HepG2 (cell line): Measurements from ENCODE around the gene TTC8. TPM values are rescaled to one million over a fixed set of nuclear protein-coding genes. Genes with fewer than 3 reads are reported as not detected.

Experiments used
- ATAC-seq: fragments of 200-7000 bp; cut with Tn5 transposase; 3 replicates; pipeline ENCODE4 v1.9.1; 2020; ENCODE audit warnings: mild to moderate bottlenecking, moderate library complexity
- BruUV-seq: library from RNA; stranded (reverse); fragments of 400-500 nt; replicated peaks from 2 replicates; lab custom pipeline; 2021; lab: Mats Ljungman, UMichigan
- CTCF ChIA-PET: fragments of 300-600 bp; formaldehyde crosslinking; extraction: SDS; loops from one replicate; lab custom pipeline; 2021; ENCODE audit warnings: low total read pairs, inconsistent platforms, low intra/inter-chr PET ratio; lab: Yijun Ruan, JAX
- POLR2A ChIA-PET: fragments of 350-600 bp; sonication (Branson Sonifier 250); formaldehyde crosslinking; loops from one replicate; lab custom pipeline; 2020; ENCODE audit warnings: antibody characterized with exemption, inconsistent platforms; lab: Yijun Ruan, JAX
- DNase-seq: peaks from one replicate; pipeline ENCODE4 v3.0.0-alpha.2; 2015; ENCODE audit warnings: low spot score
- FAIRE-seq: peaks from 3 replicates; lab custom pipeline; 2011; peaks lifted over from hg19 to GRCh38; lab: Jason Lieb, UNC
- H2AFZ ChIP-seq: one replicate; pipeline ENCODE4 v1.6.1; 2011; ENCODE audit warnings: low read length, inconsistent platforms
- H3K27ac ChIP-seq: fragments of 300-600 bp; 3 replicates; pipeline ENCODE4 v1.8.0; 2011; ENCODE audit warnings: mixed run types, mild to moderate bottlenecking, mixed read lengths, low read length, inconsistent platforms; ENCODE audit not compliant: insufficient read depth; ENCODE audit errors: extremely low read length
- H3K27me3 ChIP-seq, 2 experiments: fragments of 200-600 bp in 1 of 2; 2 replicates in 1 of 2; 3 replicates in 1 of 2; pipeline versions ENCODE4 v1.6.0 to v1.8.0; 2011; ENCODE audit warnings: low read length in 2 of 2, mild to moderate bottlenecking in 2 of 2, moderate library complexity in 2 of 2, inconsistent platforms in 1 of 2; ENCODE audit not compliant: insufficient read depth in 2 of 2, control insufficient read depth in 1 of 2
- H3K36me3 ChIP-seq, 2 experiments: fragments of 200-600 bp in 1 of 2; replicated peaks in 1 of 2; 2 replicates in 1 of 2; 3 replicates in 1 of 2; pipeline versions ENCODE4 v1.5.1 to v1.8.0; 2011; ENCODE audit warnings: low read length in 2 of 2, inconsistent platforms in 1 of 2; ENCODE audit not compliant: insufficient read depth in 2 of 2, control insufficient read depth in 1 of 2
- H3K4me1 ChIP-seq: 2 replicates; pipeline ENCODE4 v1.5.1; 2012; ENCODE audit warnings: low read length, inconsistent platforms; ENCODE audit not compliant: insufficient read depth
- H3K4me2 ChIP-seq: 2 replicates; pipeline ENCODE4 v1.6.0; 2011; ENCODE audit warnings: low read depth, low read length, inconsistent platforms
- H3K4me3 ChIP-seq, 3 experiments: fragments of 200-600 bp in 1 of 3; sonication (generic), shearing (Covaris generic) in 1 of 3; replicated peaks in 1 of 3; 2 replicates each; pipeline ENCODE4 v1.5.1; 2011 to 2016; ENCODE audit warnings: low read length in 3 of 3, inconsistent platforms in 2 of 3, low read depth in 2 of 3, mild to moderate bottlenecking in 2 of 3, control low read depth in 1 of 3, mixed read lengths in 1 of 3; ENCODE audit not compliant: insufficient read depth in 1 of 3
- H3K79me2 ChIP-seq: one replicate; pipeline ENCODE4 v1.6.1; 2011; ENCODE audit warnings: low read length, inconsistent platforms; ENCODE audit not compliant: insufficient read depth
- H3K9ac ChIP-seq: 2 replicates; pipeline ENCODE4 v1.6.0; 2011; ENCODE audit warnings: mild to moderate bottlenecking, low read depth, low read length, inconsistent platforms; ENCODE audit not compliant: insufficient read depth
- H3K9me3 ChIP-seq: 2 replicates; pipeline ENCODE4 v1.5.1; 2012; ENCODE audit warnings: mild to moderate bottlenecking, low read length
- H4K20me1 ChIP-seq: 2 replicates; pipeline ENCODE4 v1.6.0; 2011; ENCODE audit warnings: inconsistent platforms, mild to moderate bottlenecking, low read length, moderate library complexity; ENCODE audit not compliant: insufficient read depth
- FOSL2 ChIP-seq: sonication (generic); formaldehyde crosslinking; IDR thresholded peaks from 2 replicates; pipeline ENCODE4 v1.4.0; 2020; ENCODE audit warnings: missing genetic modification reagents
- KLF9 ChIP-seq: IDR thresholded peaks from 2 replicates; pipeline ENCODE4 v1.6.1; 2016; ENCODE audit warnings: low read depth
- SOX13 ChIP-seq, 3 experiments: fragments of 450-650 bp in 1 of 3; sonication (generic) in 1 of 3; formaldehyde crosslinking in 1 of 3; IDR thresholded peaks in 2 of 3; conservative IDR thresholded peaks in 1 of 3; 2 replicates each; pipeline versions ENCODE4 v1.5.0 to v1.6.1; 2016 to 2020; ENCODE audit warnings: antibody characterized with exemption in 1 of 3, mild to moderate bottlenecking in 1 of 3, missing compliant biosample characterization in 1 of 3, missing genetic modification reagents in 1 of 3, moderate library complexity in 1 of 3
- TRIM24 ChIP-seq: sonication (generic); formaldehyde crosslinking; IDR thresholded peaks from 2 replicates; pipeline ENCODE4 v1.8.0; 2022; ENCODE audit warnings: mild to moderate bottlenecking, missing genetic modification reagents
- WGBS: methylation state at CpG from one replicate; pipeline ENCODE4 v1.1.6; 2017; ENCODE audit warnings: low lambda C conversion rate; 5-methylcytosine and 5-hydroxymethylcytosine counted together
- in situ Hi-C: cut with HindIII; loops from 2 replicates; pipeline ENCODE4 v1.10.0; 2017; ENCODE audit warnings: low pct_unique_long_range_greater_than_20kb; ENCODE audit not compliant: extremely low pct_ligation_motif_present
- intact Hi-C: fragments of 100-400 bp; cut with micrococcal nuclease; formaldehyde crosslinking; loops from one replicate; pipeline ENCODE4 v1.10.0; 2022; ENCODE audit not compliant: unreplicated experiment
- polyA plus RNA-seq, 8 experiments: library from polyadenylated mRNA; depleted of rRNA in 3 of 8; stranded (reverse) in 7 of 8; unstranded in 1 of 8; fragments of >200 nt; fragmentation: Illumina TruSeq in 4 of 8; extraction: Trizol in 4 of 8; gene quantifications; 2 replicates each; pipeline versions ENCODE4 v1.2.1 to v1.2.3, GENCODE V29; 2011 to 2016; ENCODE audit warnings: low read depth in 4 of 8, missing spikeins in 1 of 8, mixed read lengths in 1 of 8; ENCODE audit not compliant: insufficient read depth in 1 of 8
- total RNA-seq, 5 experiments: library from RNA; depleted of rRNA; stranded (reverse); fragments of >200 nt; fragmentation: Illumina TruSeq; extraction: Trizol; gene quantifications; 2 replicates each; pipeline ENCODE4 v1.2.3, GENCODE V29; 2016; ENCODE audit warnings: low read depth in 1 of 5

TTC8 gene
- total and polyA plus RNA-seq, 2 of the 13 experiments (the other 11 are each of a cell fraction or from before 2014, with no cell fraction given) = 13.8 to 15.2 TPM

- TF ChIP-seq TRIM24 (CRISPR knock-in tag) = no peak
These were observed 57.8 kb downstream of the TTC8 start (continued) for GRCh38 chr14:88882236-88882635.

GRCh38 chr14:88895116-88895515 is 70.7 kb downstream of the TTC8 start:
- Histone ChIP-seq H4K20me1 (no peaks in the 10 kb centered on the region), H3K4me2 (no peak overlapping the region), H3K4me3 (no peak overlapping the region), H3K9me3 (no peaks in the 10 kb centered on the region), H3K36me3 (no peaks in the 10 kb centered on the region), H3K27ac (no peak overlapping the region), H3K9ac (no peak overlapping the region), H3K27me3 (peaks cover 0 to 7% of the 10 kb centered on the region in 2 experiments; a peak in 2 of 5 replicates), H3K4me1 (no peaks in the 10 kb centered on the region), H2AFZ (no peak overlapping the region), H3K79me2 (no peaks in the 10 kb centered on the region)
- 27% methylated on average over 4 of the region's 4 CpGs for WGBS
- FAIRE-seq = no peak
- no TSS peak for BruUV-seq
- ATAC-seq = no peak
- TF ChIP-seq FOSL2 (CRISPR knock-in tag) (0 out of 2 replicates have a peak, but pooled peaks have one; percentile 21), SOX13 (IDR thresholded peaks at IDR 0.05) (no peak), SOX13 (CRISPR knock-in tag; conservative IDR thresholded peaks at IDR 0.05 in 1 of 2, IDR thresholded peaks at IDR 0.05 in 1 of 2) (no peak)
- ChIA-PET CTCF (no interaction called here), POLR2A (no interaction called here)
- no peak for DNase-seq
- in situ Hi-C loops = no loop called here
- intact Hi-C loops = no loop called here

GRCh38 chr14:88901189-88901588 is 76.7 kb downstream of the TTC8 start:
- ChIA-PET CTCF (no interaction called here), POLR2A (no interaction called here)
- Histone ChIP-seq H3K36me3 (no peaks in the 10 kb centered on the region), H2AFZ (no peak overlapping the region), H4K20me1 (no peaks in the 10 kb centered on the region), H3K9me3 (no peaks in the 10 kb centered on the region), H3K9ac (no peak overlapping the region), H3K27ac (no peak overlapping the region), H3K4me2 (no peak overlapping the region), H3K4me1 (no peaks in the 10 kb centered on the region), H3K79me2 (no peaks in the 10 kb centered on the region), H3K4me3 (no peak overlapping the region), H3K27me3 (peaks cover 1 to 4% of the 10 kb centered on the region in 2 experiments; a peak in 2 of 5 replicates)
- ATAC-seq (no peak), FAIRE-seq (no peak), DNase-seq (no peak)
- BruUV-seq = no TSS peak
- in situ Hi-C loops = no loop called here
- WGBS = 39% methylated on average over 4 of the region's 4 CpGs
- no peak for TF ChIP-seq KLF9
- intact Hi-C loops = no loop called here
